ENCODE results near the gene LARGE1.

DNA sequence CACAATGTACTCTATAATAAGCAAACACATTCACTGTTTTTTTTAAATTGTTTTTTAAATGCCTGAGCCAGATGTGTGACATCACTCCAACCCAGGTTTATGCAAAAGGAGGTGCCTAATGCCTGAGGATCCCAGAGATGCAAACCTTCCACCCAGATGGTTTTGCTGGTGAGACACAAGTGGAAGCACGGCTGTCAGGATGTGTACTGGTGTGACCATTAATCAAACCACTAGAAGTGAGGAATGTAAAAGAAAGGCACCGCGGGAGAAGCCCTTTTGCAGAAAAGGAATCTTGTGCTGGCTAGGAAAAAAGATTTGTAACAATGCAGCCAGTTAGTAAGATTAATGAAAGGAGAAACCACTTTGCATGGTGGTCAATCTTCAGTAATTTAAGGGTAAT lies 407.4 kb downstream of the LARGE1 start:
- no peak for TF ChIP-seq POLR2A (IDR thresholded peaks at IDR 0.05; ENCODE audit: extremely low read depth, insufficient read length)
- TF ChIP-seq, protein P1, sequence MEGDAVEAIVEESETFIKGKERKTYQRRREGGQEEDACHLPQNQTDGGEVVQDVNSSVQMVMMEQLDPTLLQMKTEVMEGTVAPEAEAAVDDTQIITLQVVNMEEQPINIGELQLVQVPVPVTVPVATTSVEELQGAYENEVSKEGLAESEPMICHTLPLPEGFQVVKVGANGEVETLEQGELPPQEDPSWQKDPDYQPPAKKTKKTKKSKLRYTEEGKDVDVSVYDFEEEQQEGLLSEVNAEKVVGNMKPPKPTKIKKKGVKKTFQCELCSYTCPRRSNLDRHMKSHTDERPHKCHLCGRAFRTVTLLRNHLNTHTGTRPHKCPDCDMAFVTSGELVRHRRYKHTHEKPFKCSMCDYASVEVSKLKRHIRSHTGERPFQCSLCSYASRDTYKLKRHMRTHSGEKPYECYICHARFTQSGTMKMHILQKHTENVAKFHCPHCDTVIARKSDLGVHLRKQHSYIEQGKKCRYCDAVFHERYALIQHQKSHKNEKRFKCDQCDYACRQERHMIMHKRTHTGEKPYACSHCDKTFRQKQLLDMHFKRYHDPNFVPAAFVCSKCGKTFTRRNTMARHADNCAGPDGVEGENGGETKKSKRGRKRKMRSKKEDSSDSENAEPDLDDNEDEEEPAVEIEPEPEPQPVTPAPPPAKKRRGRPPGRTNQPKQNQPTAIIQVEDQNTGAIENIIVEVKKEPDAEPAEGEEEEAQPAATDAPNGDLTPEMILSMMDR (IDR thresholded peaks at IDR 0.05; ENCODE audit: low read depth, low read length): no peak
- TF ChIP-seq, protein P2, sequence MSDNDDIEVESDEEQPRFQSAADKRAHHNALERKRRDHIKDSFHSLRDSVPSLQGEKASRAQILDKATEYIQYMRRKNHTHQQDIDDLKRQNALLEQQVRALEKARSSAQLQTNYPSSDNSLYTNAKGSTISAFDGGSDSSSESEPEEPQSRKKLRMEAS (IDR thresholded peaks at IDR 0.05; ENCODE audit: low read depth, low read length): no peak

Data from NB4 (cell line).